ENCODE measurements around the gene CDH4. TPM values are rescaled to one million over a fixed set of nuclear protein-coding genes. Genes with fewer than 3 reads are reported as not detected.

CDH4 gene
- total and polyA plus RNA-seq, 2 of the 13 experiments (the other 11 are each of a cell fraction or from before 2014, with no cell fraction given) = not detected

DNA sequence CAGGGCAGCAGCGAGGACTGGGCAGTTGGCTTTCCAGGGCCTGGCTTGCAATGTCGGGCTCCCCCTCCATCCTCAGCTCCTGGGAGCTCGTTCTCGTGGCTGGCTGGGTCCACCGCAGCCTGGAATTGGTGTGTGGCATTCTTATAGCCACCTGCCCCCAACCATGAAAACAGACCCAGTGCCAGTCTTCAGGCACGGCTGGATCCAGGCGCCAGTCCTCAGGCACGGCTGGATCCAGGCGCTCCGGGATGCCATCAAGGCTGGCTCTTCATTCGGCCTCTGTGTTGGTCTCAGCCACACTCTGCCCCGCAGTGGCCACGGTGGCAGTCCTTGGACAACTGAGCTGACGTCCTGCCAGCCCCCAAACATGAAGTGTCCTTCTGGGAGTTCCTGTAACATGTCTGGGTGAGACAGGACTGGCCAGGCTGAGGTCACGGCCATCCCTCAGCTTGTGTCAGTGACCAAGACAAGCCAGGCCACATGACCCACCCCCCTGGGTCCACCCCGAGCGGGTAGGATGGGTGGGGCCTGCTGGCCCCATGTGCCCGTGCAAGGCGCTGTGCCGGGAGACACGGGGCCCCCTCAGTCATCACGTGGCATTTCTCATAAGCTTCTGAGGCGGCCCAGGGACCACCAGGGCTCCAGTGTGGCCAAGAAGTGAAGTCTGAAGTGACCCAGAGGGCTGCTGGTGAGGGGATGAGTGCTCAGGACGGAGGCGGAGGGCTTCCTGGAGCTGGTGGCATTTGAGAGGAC, 714.6 kb downstream of the CDH4 start (continued):
- TF ChIP-seq, protein P1, sequence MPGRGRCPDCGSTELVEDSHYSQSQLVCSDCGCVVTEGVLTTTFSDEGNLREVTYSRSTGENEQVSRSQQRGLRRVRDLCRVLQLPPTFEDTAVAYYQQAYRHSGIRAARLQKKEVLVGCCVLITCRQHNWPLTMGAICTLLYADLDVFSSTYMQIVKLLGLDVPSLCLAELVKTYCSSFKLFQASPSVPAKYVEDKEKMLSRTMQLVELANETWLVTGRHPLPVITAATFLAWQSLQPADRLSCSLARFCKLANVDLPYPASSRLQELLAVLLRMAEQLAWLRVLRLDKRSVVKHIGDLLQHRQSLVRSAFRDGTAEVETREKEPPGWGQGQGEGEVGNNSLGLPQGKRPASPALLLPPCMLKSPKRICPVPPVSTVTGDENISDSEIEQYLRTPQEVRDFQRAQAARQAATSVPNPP (CRISPR knock-in tag; IDR thresholded peaks at IDR 0.05) = no peak
- TF ChIP-seq ZNF687 (CRISPR knock-in tag; IDR thresholded peaks at IDR 0.05) (peak; percentile 72), KDM2A (CRISPR knock-in tag; IDR thresholded peaks at IDR 0.05; ENCODE audit: borderline replicate concordance, low read depth) (peak; percentile 51; the same call in 1 of the 2 replicates), NR1H2 (CRISPR knock-in tag; IDR thresholded peaks at IDR 0.05; ENCODE audit: borderline replicate concordance, low read depth) (no peak), FOXA3 (CRISPR knock-in tag; IDR thresholded peaks at IDR 0.05) (no peak)
- TF ChIP-seq, protein P2, sequence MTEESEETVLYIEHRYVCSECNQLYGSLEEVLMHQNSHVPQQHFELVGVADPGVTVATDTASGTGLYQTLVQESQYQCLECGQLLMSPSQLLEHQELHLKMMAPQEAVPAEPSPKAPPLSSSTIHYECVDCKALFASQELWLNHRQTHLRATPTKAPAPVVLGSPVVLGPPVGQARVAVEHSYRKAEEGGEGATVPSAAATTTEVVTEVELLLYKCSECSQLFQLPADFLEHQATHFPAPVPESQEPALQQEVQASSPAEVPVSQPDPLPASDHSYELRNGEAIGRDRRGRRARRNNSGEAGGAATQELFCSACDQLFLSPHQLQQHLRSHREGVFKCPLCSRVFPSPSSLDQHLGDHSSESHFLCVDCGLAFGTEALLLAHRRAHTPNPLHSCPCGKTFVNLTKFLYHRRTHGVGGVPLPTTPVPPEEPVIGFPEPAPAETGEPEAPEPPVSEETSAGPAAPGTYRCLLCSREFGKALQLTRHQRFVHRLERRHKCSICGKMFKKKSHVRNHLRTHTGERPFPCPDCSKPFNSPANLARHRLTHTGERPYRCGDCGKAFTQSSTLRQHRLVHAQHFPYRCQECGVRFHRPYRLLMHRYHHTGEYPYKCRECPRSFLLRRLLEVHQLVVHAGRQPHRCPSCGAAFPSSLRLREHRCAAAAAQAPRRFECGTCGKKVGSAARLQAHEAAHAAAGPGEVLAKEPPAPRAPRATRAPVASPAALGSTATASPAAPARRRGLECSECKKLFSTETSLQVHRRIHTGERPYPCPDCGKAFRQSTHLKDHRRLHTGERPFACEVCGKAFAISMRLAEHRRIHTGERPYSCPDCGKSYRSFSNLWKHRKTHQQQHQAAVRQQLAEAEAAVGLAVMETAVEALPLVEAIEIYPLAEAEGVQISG (CRISPR knock-in tag; IDR thresholded peaks at IDR 0.05) = 0 out of 2 replicates have a peak, but pooled peaks have one; percentile 8
- TF ChIP-seq, protein P3, sequence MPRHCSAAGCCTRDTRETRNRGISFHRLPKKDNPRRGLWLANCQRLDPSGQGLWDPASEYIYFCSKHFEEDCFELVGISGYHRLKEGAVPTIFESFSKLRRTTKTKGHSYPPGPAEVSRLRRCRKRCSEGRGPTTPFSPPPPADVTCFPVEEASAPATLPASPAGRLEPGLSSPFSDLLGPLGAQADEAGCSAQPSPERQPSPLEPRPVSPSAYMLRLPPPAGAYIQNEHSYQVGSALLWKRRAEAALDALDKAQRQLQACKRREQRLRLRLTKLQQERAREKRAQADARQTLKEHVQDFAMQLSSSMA (CRISPR knock-in tag; IDR thresholded peaks at IDR 0.05) = no peak
- TF ChIP-seq, protein P4, sequence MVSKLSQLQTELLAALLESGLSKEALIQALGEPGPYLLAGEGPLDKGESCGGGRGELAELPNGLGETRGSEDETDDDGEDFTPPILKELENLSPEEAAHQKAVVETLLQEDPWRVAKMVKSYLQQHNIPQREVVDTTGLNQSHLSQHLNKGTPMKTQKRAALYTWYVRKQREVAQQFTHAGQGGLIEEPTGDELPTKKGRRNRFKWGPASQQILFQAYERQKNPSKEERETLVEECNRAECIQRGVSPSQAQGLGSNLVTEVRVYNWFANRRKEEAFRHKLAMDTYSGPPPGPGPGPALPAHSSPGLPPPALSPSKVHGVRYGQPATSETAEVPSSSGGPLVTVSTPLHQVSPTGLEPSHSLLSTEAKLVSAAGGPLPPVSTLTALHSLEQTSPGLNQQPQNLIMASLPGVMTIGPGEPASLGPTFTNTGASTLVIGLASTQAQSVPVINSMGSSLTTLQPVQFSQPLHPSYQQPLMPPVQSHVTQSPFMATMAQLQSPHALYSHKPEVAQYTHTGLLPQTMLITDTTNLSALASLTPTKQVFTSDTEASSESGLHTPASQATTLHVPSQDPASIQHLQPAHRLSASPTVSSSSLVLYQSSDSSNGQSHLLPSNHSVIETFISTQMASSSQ (IDR thresholded peaks at IDR 0.05; ENCODE audit: low read depth) = no peak
- TF ChIP-seq, protein P4 (CRISPR knock-in tag; IDR thresholded peaks at IDR 0.05; ENCODE audit: borderline replicate concordance) = no peak; the same call in 1 of the 2 replicates
- TF ChIP-seq, protein P5, sequence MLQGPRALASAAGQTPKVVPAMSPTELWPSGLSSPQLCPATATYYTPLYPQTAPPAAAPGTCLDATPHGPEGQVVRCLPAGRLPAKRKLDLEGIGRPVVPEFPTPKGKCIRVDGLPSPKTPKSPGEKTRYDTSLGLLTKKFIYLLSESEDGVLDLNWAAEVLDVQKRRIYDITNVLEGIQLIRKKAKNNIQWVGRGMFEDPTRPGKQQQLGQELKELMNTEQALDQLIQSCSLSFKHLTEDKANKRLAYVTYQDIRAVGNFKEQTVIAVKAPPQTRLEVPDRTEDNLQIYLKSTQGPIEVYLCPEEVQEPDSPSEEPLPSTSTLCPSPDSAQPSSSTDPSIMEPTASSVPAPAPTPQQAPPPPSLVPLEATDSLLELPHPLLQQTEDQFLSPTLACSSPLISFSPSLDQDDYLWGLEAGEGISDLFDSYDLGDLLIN (CRISPR knock-in tag; IDR thresholded peaks at IDR 0.05; ENCODE audit: borderline replicate concordance) = no peak

Measured in HepG2 (cell line).